ENCODE measurements around the gene ICA1L.
"Not testable (repeated sequence)": the region's sequence is repeated elsewhere in the genome, so short reads cannot be mapped to it uniquely, and the experiment has no call there.

ICA1L gene

GRCh38 chr2:202871300-202872141 is at the start of gene ICA1L:
TSS of gene ICA1L (minus strand) at chr2:202871766. CDS start at chr2:202829009, 42,757 bp downstream.
- peak within 1 kb of the TSS; percentile 73 for H3K4me3 ChIP-seq (ENCODE audit: low read depth, low read length)

- H3K4me3 ChIP-seq (ENCODE audit: low read depth, low read length): no peak overlapping the region
Measured at GRCh38 chr2:202918860-202919259, 47.3 kb upstream of the ICA1L start.

- peak overlapping the region; percentile 100 for H3K4me3 ChIP-seq (ENCODE audit: low read depth, low read length)
Measured at GRCh38 chr2:202912342-202913201, 41.0 kb upstream of the ICA1L start.

GRCh38 chr2:202911512-202912341 is 40.2 kb upstream of the ICA1L start, which contains the start of the genes CARF and WDR12:
TSS of gene CARF (plus strand) at chr2:202912275. CDS start at chr2:202941903, 29,628 bp downstream.
TSS of gene WDR12 (minus strand) at chr2:202911673. CDS start at chr2:202911476, 197 bp downstream.
- peak within 1 kb of the TSS; percentile 100 for H3K4me3 ChIP-seq (ENCODE audit: low read depth, low read length)

GRCh38 chr2:202911203-202911511 is 39.6 kb upstream of the ICA1L start:
- H3K4me3 ChIP-seq (ENCODE audit: low read depth, low read length): peak overlapping the region; percentile 100

GRCh38 chr2:202910698-202911097 is 39.1 kb upstream of the ICA1L start:
- peak overlapping the region; percentile 100 for H3K4me3 ChIP-seq (ENCODE audit: low read depth, low read length)

GRCh38 chr2:202910250-202910649 is 38.7 kb upstream of the ICA1L start:
- H3K4me3 ChIP-seq (ENCODE audit: low read depth, low read length): peak overlapping the region; percentile 100

GRCh38 chr2:202909394-202910192 is 38.0 kb upstream of the ICA1L start:
- no peak overlapping the region for H3K4me3 ChIP-seq (ENCODE audit: low read depth, low read length)

GRCh38 chr2:202908186-202908585 is 36.6 kb upstream of the ICA1L start:
- no peak overlapping the region for H3K4me3 ChIP-seq (ENCODE audit: low read depth, low read length)

GRCh38 chr2:202905507-202905906 is 33.9 kb upstream of the ICA1L start:
- H3K4me3 ChIP-seq (ENCODE audit: low read depth, low read length): not testable (repeated sequence)

GRCh38 chr2:202885190-202885589 is 13.6 kb upstream of the ICA1L start:
- no peak overlapping the region for H3K4me3 ChIP-seq (ENCODE audit: low read depth, low read length)

GRCh38 chr2:202883987-202884675 is 12.6 kb upstream of the ICA1L start:
- no peak overlapping the region for H3K4me3 ChIP-seq (ENCODE audit: low read depth, low read length)

GRCh38 chr2:202881570-202881969 is 10.0 kb upstream of the ICA1L start:
- H3K4me3 ChIP-seq (ENCODE audit: low read depth, low read length): no peak overlapping the region

GRCh38 chr2:202877699-202878098 is 6.1 kb upstream of the ICA1L start:
- no peak overlapping the region for H3K4me3 ChIP-seq (ENCODE audit: low read depth, low read length)

GRCh38 chr2:202870431-202871299 is 901 bp downstream of the ICA1L start:
- peak overlapping the region; percentile 73 for H3K4me3 ChIP-seq (ENCODE audit: low read depth, low read length)

- H3K4me3 ChIP-seq (ENCODE audit: low read depth, low read length): no peak overlapping the region
Measured at GRCh38 chr2:202861987-202862386, 9.6 kb downstream of the ICA1L start.

GRCh38 chr2:202858601-202859000 is 13.0 kb downstream of the ICA1L start:
- H3K4me3 ChIP-seq (ENCODE audit: low read depth, low read length): no peak overlapping the region

GRCh38 chr2:202849343-202849742 is 22.2 kb downstream of the ICA1L start:
- not testable (repeated sequence) for H3K4me3 ChIP-seq (ENCODE audit: low read depth, low read length)

All from iPS-11a (cell line).